ENCODE measurements around the gene ASNSD1. TPM values are rescaled to one million over a fixed set of nuclear protein-coding genes. Genes with fewer than 3 reads are reported as not detected.

ASNSD1 gene
- total and polyA plus RNA-seq, 2 donors: 34.1 to 83.3 TPM

Other genes with a start within 250 kb of the ASNSD1 start
- gene WDR75, start 220.0 kb upstream of the ASNSD1 start, total RNA-seq: 85.1 TPM
- gene WDR75, start 220.0 kb upstream of the ASNSD1 start, polyA plus RNA-seq: 20.4 TPM
- gene SLC40A1, start 80.7 kb upstream of the ASNSD1 start, total RNA-seq: 151 TPM
- gene SLC40A1, start 80.7 kb upstream of the ASNSD1 start, polyA plus RNA-seq: 33.5 TPM
- 73.8 TPM for gene ANKAR, start 13.2 kb downstream of the ASNSD1 start, total RNA-seq
- gene ANKAR, start 13.2 kb downstream of the ASNSD1 start, polyA plus RNA-seq: 3.8 TPM
- gene OSGEPL1, start 101.3 kb downstream of the ASNSD1 start, total RNA-seq: 20.4 TPM
- gene OSGEPL1, start 101.3 kb downstream of the ASNSD1 start, polyA plus RNA-seq: 5.7 TPM
- gene ORMDL1, start 122.9 kb downstream of the ASNSD1 start, total RNA-seq: 76.3 TPM
- gene ORMDL1, start 122.9 kb downstream of the ASNSD1 start, polyA plus RNA-seq: 38.6 TPM
- gene PMS1, start 123.0 kb downstream of the ASNSD1 start, total RNA-seq: 69.4 TPM
- gene PMS1, start 123.0 kb downstream of the ASNSD1 start, polyA plus RNA-seq: 8.6 TPM